Suppressor macrophage treated with lipopolysaccharide for 1 hour (primary cell): Measurements from ENCODE around the gene IL4.

Source experiments
- DNase-seq, 3 donors: peaks; one replicate each; pipeline ENCODE4 v3.0.0-alpha.2; 2020 to 2022

Gene IL4

DNA sequence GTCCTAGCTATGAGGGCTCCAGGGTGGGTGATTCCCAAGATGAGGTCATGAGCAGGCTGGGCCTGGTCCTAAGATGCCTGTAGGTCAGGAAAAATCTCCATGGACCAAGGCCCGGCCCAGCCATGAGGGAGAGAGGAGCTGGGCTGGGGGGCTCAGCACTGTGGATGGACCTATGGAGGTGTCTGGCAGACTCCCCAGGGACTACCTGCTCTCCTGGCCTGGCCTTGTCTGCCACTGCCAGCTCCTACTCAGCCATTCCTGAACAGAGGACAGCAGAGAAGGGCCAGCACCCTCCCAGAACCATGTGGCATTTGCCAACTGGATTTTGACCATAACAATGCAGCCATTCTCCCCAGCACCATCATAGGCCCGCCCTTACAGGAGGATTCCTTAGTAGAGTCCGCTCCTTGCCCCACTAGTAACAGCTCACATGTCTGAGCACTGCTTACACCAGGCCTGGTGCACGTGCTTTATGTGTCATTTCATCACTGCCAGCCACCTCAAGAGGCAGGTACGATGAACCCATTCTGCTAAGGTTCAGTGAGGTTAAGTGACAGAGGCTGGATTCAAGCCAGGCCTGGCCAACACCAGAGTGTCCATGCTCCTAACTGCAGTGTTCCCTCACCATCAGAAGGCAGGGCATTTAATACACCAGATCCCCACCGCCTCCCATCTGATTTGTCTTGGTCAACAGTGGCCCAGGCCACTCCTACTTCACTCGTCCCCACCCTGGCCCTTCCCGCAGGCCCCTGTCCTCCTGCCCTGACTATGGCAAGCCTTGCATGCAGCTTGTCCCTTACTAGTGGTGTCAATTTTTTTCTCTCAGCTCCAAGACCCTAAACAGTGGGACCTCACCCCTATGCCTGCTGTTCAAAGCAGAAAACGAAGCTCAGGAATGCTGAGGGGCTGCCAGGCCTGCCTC is 15.1 kb upstream of the IL4 start:
- no peak for DNase-seq

DNA sequence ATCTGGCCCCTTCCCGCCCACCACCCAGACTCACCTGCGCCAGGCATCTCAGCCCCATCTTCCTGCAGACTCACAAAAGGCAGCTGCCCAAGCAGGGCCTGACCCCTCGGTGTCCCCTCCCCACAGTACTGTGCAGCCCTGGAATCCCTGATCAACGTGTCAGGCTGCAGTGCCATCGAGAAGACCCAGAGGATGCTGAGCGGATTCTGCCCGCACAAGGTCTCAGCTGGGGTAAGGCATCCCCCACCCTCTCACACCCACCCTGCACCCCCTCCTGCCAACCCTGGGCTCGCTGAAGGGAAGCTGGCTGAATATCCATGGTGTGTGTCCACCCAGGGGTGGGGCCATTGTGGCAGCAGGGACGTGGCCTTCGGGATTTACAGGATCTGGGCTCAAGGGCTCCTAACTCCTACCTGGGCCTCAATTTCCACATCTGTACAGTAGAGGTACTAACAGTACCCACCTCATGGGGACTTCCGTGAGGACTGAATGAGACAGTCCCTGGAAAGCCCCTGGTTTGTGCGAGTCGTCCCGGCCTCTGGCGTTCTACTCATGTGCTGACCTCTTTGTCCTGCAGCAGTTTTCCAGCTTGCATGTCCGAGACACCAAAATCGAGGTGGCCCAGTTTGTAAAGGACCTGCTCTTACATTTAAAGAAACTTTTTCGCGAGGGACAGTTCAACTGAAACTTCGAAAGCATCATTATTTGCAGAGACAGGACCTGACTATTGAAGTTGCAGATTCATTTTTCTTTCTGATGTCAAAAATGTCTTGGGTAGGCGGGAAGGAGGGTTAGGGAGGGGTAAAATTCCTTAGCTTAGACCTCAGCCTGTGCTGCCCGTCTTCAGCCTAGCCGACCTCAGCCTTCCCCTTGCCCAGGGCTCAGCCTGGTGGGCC is 13.9 kb upstream of the IL4 start:
- DNase-seq, result peak; percentile 23 to 52 (median 36)

GRCh38 chr5:132661231-132662003 is 12.4 kb upstream of the IL4 start:
- peak; percentile 42 to 65 (median 54) for DNase-seq

GRCh38 chr5:132662004-132662401 is 11.8 kb upstream of the IL4 start:
- no peak for DNase-seq

DNA sequence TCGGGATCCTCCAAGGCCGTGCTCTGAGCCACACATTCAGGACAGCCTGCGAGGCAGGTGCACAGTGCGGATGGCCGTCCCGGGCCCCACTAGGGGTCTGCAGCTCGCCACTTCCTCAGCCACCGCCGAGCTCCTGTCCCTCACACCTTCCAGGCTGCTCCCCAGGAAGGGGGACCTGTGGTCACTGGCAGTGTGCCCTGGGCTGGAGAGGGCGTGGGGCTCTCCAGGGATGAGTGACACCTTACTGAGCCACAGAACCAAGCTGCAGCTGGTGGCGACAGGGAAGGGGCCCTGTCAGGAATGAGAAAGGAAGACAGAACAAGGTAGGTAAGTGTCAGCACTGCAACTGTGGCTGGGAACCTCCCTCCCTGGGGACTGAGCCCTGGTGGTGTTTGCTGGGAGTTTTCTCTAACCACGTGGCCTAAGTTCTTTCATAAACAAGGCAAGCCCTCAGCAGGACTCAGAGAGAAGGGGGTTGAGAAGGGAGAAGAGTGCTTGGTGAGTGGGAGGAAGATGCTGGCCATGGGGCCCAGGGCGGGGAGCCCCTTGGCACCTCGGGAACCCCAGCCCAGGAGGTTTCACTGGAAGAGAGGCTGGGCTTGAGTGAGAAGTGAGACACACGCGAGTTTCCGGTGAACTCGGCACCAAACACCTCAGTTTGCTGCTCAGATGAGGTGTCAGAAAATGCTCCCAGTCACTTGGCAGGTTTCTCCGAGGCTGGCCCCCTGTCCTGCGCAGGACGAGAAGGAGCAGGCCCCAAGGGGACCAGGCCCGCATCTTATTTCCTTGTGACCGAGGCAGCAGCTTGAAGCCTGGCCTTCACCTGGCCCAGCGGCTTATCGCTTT is 10.6 kb upstream of the IL4 start:
- DNase-seq, result peak; percentile 63 to 78 (median 76)

- peak in 1 of 3 donors; percentile 23 for DNase-seq
Measured at GRCh38 chr5:132663771-132664695, 9.8 kb upstream of the IL4 start.

GRCh38 chr5:132664696-132665209 is 9.0 kb upstream of the IL4 start:
- no peak for DNase-seq

GRCh38 chr5:132665574-132666080 is 8.2 kb upstream of the IL4 start:
- DNase-seq, result no peak

DNA sequence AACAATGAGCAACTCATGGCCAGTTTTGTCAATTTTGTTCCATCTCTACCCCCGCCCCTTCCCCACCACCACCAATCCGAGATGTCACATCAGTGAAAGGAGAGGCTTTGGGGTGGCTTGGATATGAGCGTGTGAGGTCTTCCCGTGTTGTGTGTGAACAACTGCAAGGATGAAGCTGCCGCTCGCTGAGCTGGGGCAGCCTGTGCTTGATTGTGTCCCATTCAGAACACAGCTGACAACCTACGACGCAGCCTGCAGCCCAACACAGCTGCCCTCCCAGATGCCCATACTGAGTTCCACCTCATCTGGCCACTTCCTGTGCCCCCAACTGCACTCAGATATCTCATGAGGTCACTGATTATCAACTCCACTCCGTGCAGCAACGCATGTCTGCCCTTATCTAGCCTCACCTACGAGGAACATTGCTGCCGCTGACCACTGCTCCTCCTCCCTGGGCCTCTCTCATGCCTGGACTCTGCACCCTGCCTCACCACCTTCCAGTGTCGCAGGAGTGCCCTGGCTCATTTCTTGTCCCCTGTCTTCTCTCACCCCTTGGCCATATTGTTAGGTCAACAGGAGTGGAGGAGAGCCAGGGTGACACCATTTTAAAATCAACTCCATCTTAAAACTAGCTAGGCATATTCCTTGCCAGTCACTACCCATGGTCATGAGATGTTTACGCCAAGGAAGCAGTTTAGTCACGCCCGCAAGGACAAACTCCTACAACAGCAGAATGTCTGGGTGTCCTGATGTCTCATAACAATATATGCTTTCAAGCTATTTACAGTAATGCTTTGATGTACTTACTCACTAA is 7.3 kb upstream of the IL4 start:
- no peak for DNase-seq

- no peak for DNase-seq
Measured at GRCh38 chr5:132667309-132667708, 6.5 kb upstream of the IL4 start.

DNA sequence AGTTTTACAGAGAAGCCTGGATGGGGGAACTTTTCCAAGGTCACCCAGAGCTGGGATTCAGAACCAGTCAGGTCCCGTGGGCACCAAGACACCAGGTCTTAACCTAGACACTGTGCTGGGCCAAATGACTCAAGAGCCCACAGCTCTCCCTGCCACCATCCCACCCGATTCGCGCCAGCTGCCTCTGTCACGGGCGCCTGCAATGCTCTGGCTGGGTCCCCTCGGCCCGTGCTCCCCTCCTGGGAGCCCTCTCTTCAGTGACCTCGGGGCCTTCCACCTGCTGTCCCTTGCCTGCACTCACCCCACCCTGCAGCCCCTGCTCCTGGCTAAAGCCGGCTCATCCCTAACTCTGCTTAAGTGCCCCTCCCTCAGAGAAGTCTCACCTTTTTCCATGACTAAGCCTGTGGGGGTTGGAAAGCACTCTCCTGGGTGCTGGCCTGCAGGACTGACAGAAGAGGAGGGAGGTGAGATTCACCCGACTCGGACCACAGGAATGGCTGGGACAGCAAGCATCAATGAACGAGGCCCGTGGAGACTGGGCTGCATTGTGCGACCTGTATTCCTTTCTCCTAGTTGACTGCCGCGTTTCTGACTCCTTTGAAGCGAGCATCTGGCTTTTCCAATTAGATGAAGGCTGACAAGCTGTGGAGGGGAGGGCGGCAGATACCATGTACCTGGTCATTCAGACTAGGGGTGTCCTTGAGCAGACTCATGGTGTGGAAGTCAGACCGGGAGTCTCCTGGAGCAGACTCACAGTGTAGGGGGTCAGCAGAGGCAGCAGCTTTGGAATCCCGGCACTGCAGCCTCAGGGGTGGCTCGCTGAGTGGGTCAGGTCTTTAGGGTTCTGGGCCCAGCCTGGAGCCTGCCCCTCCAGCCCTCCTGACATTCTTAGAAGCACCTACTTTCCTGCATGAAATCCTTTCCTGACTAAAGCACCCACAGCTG is 5.8 kb upstream of the IL4 start:
- DNase-seq, result no peak

DNA sequence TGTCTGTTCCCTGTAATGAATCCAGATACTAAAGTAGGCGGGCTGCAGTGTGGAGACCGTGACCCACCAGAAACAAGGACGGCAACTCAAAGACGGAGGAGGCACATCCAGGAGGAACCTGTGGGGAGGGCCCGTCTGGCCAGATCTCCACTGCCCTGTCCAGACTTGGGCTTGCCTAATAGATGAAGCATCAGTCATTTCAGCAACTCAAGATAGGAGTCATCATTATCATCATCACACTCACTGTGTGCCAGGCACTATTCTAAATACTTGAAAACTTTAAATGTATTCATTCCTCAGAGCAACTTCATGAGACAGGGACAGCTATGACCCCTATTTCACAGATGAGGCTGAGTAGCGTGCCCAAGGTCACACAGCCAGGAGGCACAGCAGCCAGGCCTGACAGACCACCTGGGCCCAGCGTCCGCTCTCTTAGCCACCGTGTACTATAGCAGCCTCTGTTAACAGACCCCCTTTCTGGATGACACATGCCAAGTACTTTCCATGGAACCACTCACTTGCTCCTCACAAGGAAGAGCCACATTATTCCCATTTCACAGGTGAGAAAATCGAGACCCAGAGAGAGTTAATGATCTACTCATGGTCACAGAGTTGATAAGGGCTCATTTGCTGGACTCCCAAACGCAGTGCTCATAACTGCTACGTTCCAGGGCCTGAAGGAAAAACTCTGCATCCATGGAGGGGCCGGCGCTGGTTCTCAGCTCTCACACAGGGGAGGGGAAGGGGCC is 4.9 kb upstream of the IL4 start:
- no peak for DNase-seq

DNA sequence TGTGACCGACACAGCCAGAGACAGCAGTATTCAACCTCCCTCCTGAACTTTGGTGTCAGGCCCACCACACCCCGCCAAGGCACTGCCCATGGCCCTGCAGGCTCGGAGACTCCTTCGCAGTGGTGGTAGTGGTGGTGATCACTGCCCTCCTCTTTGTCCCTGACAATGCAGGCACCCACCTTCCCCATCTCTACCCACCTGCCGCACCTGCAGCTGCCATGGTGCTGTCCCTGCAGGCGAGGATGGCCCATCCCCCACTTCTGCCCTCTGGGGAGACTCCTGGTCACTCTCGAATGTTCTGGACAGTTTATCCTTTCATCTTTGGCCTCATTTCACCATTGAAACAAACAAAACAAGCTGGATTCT is 4.4 kb upstream of the IL4 start:
- no peak for DNase-seq

DNA sequence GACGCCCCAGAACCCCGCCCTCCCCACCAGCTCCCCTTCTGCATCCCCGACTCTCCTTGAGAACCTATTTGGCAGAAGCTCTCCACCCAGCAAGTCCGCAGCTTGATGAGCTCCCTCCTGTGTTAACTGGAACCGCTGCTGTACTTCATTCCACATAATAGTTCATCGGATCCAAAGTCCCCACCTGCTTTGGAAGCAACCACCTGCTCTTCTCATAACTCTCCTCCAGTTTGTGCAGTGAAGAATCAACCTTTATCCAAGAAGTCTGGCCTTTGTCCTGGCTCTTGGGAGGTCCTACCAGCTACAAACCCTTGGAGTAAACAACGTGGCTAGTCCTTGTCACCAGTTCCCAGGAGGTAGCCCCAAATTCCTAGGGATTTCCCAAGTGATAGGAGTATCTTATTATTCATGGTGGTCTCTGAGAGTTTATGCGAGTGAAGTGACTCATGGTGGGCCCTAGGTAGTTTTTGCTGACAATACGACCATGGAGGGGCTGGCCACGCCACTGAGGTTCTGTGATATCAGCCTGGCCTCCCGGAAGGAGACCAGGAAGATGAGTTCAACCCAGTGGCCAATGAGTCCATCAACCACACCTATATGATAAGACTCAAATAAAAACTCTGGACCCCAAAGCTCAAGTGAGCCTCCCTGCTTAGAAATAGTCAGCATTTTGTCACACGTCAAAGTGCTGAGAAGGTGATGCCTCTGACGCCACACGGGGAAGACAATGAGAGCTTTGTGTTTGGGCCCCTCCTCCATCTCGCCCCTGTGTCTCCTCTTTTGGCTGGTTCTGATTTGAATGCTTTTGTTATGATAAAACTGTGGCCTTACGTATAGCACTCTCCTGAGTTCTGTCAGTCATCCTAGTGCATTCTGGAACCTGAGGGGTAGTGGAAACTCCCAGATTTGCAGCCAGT is 3.6 kb upstream of the IL4 start:
- DNase-seq, result no peak

- DNase-seq, result no peak
Measured at GRCh38 chr5:132671000-132671399, 2.8 kb upstream of the IL4 start.

DNA sequence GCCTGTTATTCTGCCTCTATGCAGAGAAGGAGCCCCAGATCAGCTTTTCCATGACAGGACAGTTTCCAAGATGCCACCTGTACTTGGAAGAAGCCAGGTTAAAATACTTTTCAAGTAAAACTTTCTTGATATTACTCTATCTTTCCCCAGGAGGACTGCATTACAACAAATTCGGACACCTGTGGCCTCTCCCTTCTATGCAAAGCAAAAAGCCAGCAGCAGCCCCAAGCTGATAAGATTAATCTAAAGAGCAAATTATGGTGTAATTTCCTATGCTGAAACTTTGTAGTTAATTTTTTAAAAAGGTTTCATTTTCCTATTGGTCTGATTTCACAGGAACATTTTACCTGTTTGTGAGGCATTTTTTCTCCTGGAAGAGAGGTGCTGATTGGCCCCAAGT is 301 bp upstream of the IL4 start:
- no peak for DNase-seq
